ENCODE data around the gene ATP13A1.

ATP13A1 gene

DNA sequence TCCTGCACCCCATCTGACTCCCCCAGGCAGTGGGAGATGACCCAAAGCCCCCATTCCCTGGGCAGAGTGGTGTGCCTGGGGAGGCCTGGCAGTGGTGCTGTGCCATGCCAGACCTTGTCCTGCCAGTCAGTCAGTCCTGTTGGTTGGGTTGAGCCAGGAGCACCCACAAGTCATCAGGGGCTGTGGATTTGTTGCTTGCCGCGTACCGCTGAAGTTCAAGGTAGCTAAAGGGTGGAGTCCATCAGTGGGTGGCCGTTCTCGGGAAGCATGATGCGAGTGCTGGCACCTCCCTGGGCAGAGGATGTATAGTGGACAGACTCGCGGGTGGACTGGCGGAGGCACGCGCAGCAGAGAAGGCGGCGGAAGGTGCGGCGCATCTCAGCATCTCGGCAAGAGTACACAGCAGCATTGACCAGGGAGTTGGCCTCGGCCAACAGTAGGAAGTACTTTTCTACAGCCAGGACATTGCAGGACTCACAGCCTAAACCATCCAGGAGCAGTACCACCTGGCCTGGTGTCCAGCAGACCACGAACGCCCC is 39.4 kb downstream of the ATP13A1 start:
- DNase-seq: no peak
- TF ChIP-seq CTCF (IDR thresholded peaks at IDR 0.05; ENCODE audit: low read depth, low read length): no peak
- no peak overlapping the region for H3K27ac ChIP-seq
- no peaks in the 10 kb centered on the region for H3K9me3 ChIP-seq (ENCODE audit: severe bottlenecking)
- H3K36me3 ChIP-seq: no peaks in the 10 kb centered on the region
- no peak overlapping the region for H3K4me3 ChIP-seq (ENCODE audit: low read depth, low read length)
- H3K27me3 ChIP-seq (ENCODE audit: insufficient read depth, low read depth, severe bottlenecking): no peaks in the 10 kb centered on the region

GRCh38 chr19:19623383-19623782 is 40.1 kb downstream of the ATP13A1 start:
- Histone ChIP-seq H3K27me3 (ENCODE audit: insufficient read depth, low read depth, severe bottlenecking) (no peaks in the 10 kb centered on the region), H3K4me3 (ENCODE audit: low read depth, low read length) (no peak overlapping the region), H3K36me3 (no peaks in the 10 kb centered on the region), H3K9me3 (ENCODE audit: severe bottlenecking) (no peaks in the 10 kb centered on the region), H3K27ac (no peak overlapping the region)
- TF ChIP-seq CTCF (IDR thresholded peaks at IDR 0.05; ENCODE audit: low read depth, low read length): no peak
- no peak for DNase-seq

GRCh38 chr19:19619849-19620210 is 43.6 kb downstream of the ATP13A1 start:
- TF ChIP-seq CTCF (IDR thresholded peaks at IDR 0.05; ENCODE audit: low read depth, low read length): no peak
- H3K27me3 ChIP-seq (ENCODE audit: insufficient read depth, low read depth, severe bottlenecking): no peaks in the 10 kb centered on the region
- no peaks in the 10 kb centered on the region for H3K36me3 ChIP-seq

GRCh38 chr19:19619181-19619848 is 44.2 kb downstream of the ATP13A1 start:
- Histone ChIP-seq H3K9me3 (ENCODE audit: severe bottlenecking) (no peaks in the 10 kb centered on the region), H3K36me3 (no peaks in the 10 kb centered on the region), H3K27me3 (ENCODE audit: insufficient read depth, low read depth, severe bottlenecking) (no peaks in the 10 kb centered on the region), H3K27ac (no peak overlapping the region), H3K4me3 (ENCODE audit: low read depth, low read length) (peak overlapping the region; percentile 39)
- DNase-seq: no peak
- no peak for TF ChIP-seq CTCF (IDR thresholded peaks at IDR 0.05; ENCODE audit: low read depth, low read length)

More at GRCh38 chr19:19619849-19620210, 43.6 kb downstream of the ATP13A1 start:
- H3K9me3 ChIP-seq (ENCODE audit: severe bottlenecking): no peaks in the 10 kb centered on the region
- no peak overlapping the region for H3K27ac ChIP-seq
- H3K4me3 ChIP-seq (ENCODE audit: low read depth, low read length): no peak overlapping the region
- DNase-seq: no peak

DNA sequence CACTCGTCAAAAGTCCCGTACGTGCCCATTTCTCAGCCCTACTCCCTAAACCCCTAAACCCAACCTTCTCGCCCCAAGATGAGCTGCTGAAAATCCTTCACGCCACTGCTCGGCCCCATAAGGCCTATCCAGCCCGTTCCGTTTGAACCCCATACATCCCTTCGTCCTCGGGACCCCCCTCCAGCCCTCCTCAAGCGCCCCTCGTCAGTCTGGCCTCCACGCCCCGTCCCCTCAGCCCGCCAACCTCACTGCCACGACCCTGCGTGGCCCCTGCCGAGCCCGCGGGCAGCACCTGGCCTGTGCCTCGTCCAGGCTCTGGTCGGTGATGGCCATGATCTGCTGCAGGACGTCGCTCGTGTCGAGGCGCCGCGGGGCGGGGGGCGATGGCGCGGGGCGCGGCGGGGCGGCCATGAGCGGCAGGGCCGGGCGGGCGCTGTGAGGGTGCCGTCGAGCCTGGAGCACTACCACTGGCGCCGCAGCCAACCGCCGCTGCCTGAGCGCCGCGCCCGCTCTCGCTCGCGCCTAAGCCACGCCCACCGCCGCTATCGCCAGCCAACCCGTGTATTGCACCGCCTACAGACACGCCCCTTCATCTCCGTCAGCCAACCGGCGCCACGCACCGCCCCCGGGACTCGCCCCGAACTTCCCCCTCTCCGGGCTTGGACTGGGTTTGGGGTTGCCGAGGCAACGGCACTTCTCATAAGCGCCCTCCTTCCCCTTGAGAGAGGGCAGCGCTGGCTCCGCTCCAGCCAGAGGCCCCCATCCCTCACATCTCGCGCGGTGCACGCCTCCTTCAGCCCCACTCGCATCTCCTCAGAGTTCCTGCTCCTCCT is 45.0 kb downstream of the ATP13A1 start, which contains the start of gene PBX4:
TSS of gene PBX4 (minus strand) at position 469 of the 833 bp plus-strand sequence. CDS start at position 411, 58 bp downstream.
- Histone ChIP-seq H3K27me3 (ENCODE audit: insufficient read depth, low read depth, severe bottlenecking) (no peaks in the 10 kb centered on the region), H3K9me3 (ENCODE audit: severe bottlenecking) (no peaks in the 10 kb centered on the region), H3K36me3 (no peaks in the 10 kb centered on the region), H3K27ac (peak within 1 kb of the TSS; percentile 64), H3K4me3 (ENCODE audit: low read depth, low read length) (peak within 1 kb of the TSS; percentile 48)
- TF ChIP-seq CTCF (IDR thresholded peaks at IDR 0.05; ENCODE audit: low read depth, low read length): no peak
- DNase-seq: peak; percentile 98

Measured in WERI-Rb-1 (cell line).